Endothelial cell of umbilical vein (primary cell): ENCODE measurements around the gene S100A13. TPM values are rescaled to one million over a fixed set of nuclear protein-coding genes. Genes with fewer than 3 reads are reported as not detected.

ENCODE experiments used
- BruUV-seq: library from RNA; stranded (reverse); fragments of 400-500 nt; replicated peaks from 2 replicates; lab custom pipeline; 2021; lab: Mats Ljungman, UMichigan
- CTCF ChIA-PET: fragments of 300-600, 350-600 bp; sonication (Branson Sonifier 250); formaldehyde crosslinking; loops from one replicate; lab custom pipeline; 2021; ENCODE audit warnings: antibody characterized with exemption, inconsistent platforms; lab: Charles Lee
- POLR2A ChIA-PET: fragments of 300-600, 350-600 bp; sonication (Branson Sonifier 250); formaldehyde crosslinking; loops from one replicate; lab custom pipeline; 2021; ENCODE audit warnings: antibody characterized with exemption, inconsistent platforms; lab: Charles Lee
- DNase-seq: peaks from one replicate; pipeline ENCODE4 v3.0.0-alpha.2; 2011; ENCODE audit warnings: low read depth, low spot score
- FAIRE-seq: peaks from 2 replicates; lab custom pipeline; 2011; peaks lifted over from hg19 to GRCh38; lab: Jason Lieb, UNC
- H2AFZ ChIP-seq: 2 replicates; pipeline ENCODE4 v1.6.0; 2012; ENCODE audit warnings: low read depth, low read length, control low read depth, inconsistent platforms
- H3K27ac ChIP-seq: 2 replicates; pipeline ENCODE4 v1.5.1; 2011; ENCODE audit warnings: low read depth, mild to moderate bottlenecking, control low read depth, low read length, moderate library complexity; ENCODE audit not compliant: insufficient read depth
- H3K27me3 ChIP-seq, 2 experiments: 2 replicates each; pipeline versions ENCODE4 v1.6.0 to v1.6.1; 2011; ENCODE audit warnings: low read length in 2 of 2, mixed read lengths in 1 of 2; ENCODE audit not compliant: control insufficient read depth in 2 of 2, insufficient read depth in 2 of 2
- H3K36me3 ChIP-seq, 2 experiments: 2 replicates in 1 of 2; 3 replicates in 1 of 2; pipeline ENCODE4 v1.5.1; 2011; ENCODE audit warnings: low read length in 2 of 2, mild to moderate bottlenecking in 1 of 2, moderate library complexity in 1 of 2; ENCODE audit not compliant: control insufficient read depth in 2 of 2, insufficient read depth in 2 of 2; ENCODE audit errors: extremely low read depth in 1 of 2
- H3K4me1 ChIP-seq: 3 replicates; pipeline ENCODE4 v1.5.1; 2011; ENCODE audit warnings: mild to moderate bottlenecking, low read length; ENCODE audit not compliant: control insufficient read depth, insufficient read depth; ENCODE audit errors: extremely low read depth
- H3K4me2 ChIP-seq: 2 replicates; pipeline ENCODE4 v1.6.1; 2011; ENCODE audit warnings: low read length, control low read depth, mixed read lengths; ENCODE audit not compliant: insufficient read depth
- H3K4me3 ChIP-seq, 3 experiments: fragments of 200-600 bp in 1 of 3; sonication (generic), shearing (Covaris generic) in 1 of 3; replicated peaks in 1 of 3; 2 replicates each; pipeline ENCODE4 v1.5.1; 2011 to 2016; ENCODE audit warnings: control low read depth in 3 of 3, low read length in 3 of 3, mild to moderate bottlenecking in 2 of 3, inconsistent platforms in 1 of 3, low read depth in 1 of 3, moderate library complexity in 1 of 3; ENCODE audit not compliant: insufficient read depth in 1 of 3
- H3K79me2 ChIP-seq: 2 replicates; pipeline ENCODE4 v1.6.0; 2012; ENCODE audit warnings: low read length, inconsistent platforms; ENCODE audit not compliant: control insufficient read depth, insufficient read depth
- H3K9ac ChIP-seq: replicated peaks from 2 replicates; pipeline ENCODE3; 2011; ENCODE audit warnings: low read length, control low read depth; ENCODE audit not compliant: insufficient read depth; ENCODE audit errors: extremely low read depth
- H3K9me1 ChIP-seq: replicated peaks from 3 replicates; pipeline ENCODE4 v1.6.0; 2011; ENCODE audit warnings: mild to moderate bottlenecking, low read length; ENCODE audit not compliant: control insufficient read depth, insufficient read depth; ENCODE audit errors: extremely low read depth
- H3K9me3 ChIP-seq: replicated peaks from 2 replicates; pipeline ENCODE4 v1.5.1; 2012; ENCODE audit warnings: low read length, inconsistent platforms; ENCODE audit not compliant: control insufficient read depth, insufficient read depth
- H4K20me1 ChIP-seq: replicated peaks from 2 replicates; pipeline ENCODE3; 2011; ENCODE audit warnings: mild to moderate bottlenecking, low read length; ENCODE audit not compliant: control insufficient read depth, insufficient read depth; ENCODE audit errors: extremely low read depth
- EZH2 ChIP-seq: IDR thresholded peaks from 2 replicates; pipeline ENCODE4 v1.6.1; 2012; ENCODE audit warnings: borderline replicate concordance, low read depth, mild to moderate bottlenecking, moderate library complexity, low read length, inconsistent platforms; ENCODE audit not compliant: severe bottlenecking
- FOS ChIP-seq: IDR thresholded peaks from 2 replicates; pipeline ENCODE4 v1.6.1; 2011; ENCODE audit warnings: mild to moderate bottlenecking, low read length, moderate library complexity, borderline replicate concordance; ENCODE audit not compliant: insufficient read depth
- GATA2 ChIP-seq: IDR thresholded peaks from 2 replicates; pipeline ENCODE4 v1.7.0; 2011; ENCODE audit warnings: low read depth, mild to moderate bottlenecking, moderate library complexity, mixed read lengths, low read length; ENCODE audit not compliant: insufficient read length, insufficient read depth
- POLR2A ChIP-seq: IDR thresholded peaks from 2 replicates; pipeline ENCODE4 v1.6.1; 2012; ENCODE audit warnings: low read depth, mild to moderate bottlenecking, control low read depth, low read length
- dilution Hi-C: fragments of 300-500 bp; cut with MboI; formaldehyde crosslinking; loops from one replicate; pipeline ENCODE4 v1.15.0; 2019; ENCODE audit warnings: low sequenced_read_pairs; ENCODE audit not compliant: extremely low pct_ligation_motif_present
- intact Hi-C: fragments of 100-400 bp; cut with micrococcal nuclease; formaldehyde crosslinking; loops from one replicate; pipeline ENCODE4 v1.10.0; 2022
- polyA plus RNA-seq, 4 experiments: library from polyadenylated mRNA; depleted of rRNA in 3 of 4; stranded (reverse) in 3 of 4; unstranded in 1 of 4; fragments of >200 nt; gene quantifications; 2 replicates each; pipeline versions ENCODE4 v1.2.1 to v1.2.3, GENCODE V29; 2011 to 2012; ENCODE audit warnings: missing spikeins in 1 of 4
- total RNA-seq: library from RNA; stranded (reverse); gene quantifications from 2 replicates; pipeline ENCODE4 v1.2.3, GENCODE V29; 2021
- TF ChIP-seq, protein P1 (sequence below), 2 donors: IDR thresholded peaks; 1 replicate in 1 of 2; 2 replicates in 1 of 2; pipeline ENCODE4 v1.5.1; 2011; ENCODE audit warnings: low read length in 2 of 2, mild to moderate bottlenecking in 2 of 2, moderate library complexity in 2 of 2, control low read depth in 1 of 2, inconsistent platforms in 1 of 2, low read depth in 1 of 2; ENCODE audit not compliant: insufficient read depth in 1 of 2; ENCODE audit errors: extremely low read depth in 1 of 2

The S100A13 gene
- total and polyA plus RNA-seq, 2 donors (not counting 3 experiments of a cell fraction or from before 2014, with no cell fraction given): 155 to 360 TPM

DNA sequence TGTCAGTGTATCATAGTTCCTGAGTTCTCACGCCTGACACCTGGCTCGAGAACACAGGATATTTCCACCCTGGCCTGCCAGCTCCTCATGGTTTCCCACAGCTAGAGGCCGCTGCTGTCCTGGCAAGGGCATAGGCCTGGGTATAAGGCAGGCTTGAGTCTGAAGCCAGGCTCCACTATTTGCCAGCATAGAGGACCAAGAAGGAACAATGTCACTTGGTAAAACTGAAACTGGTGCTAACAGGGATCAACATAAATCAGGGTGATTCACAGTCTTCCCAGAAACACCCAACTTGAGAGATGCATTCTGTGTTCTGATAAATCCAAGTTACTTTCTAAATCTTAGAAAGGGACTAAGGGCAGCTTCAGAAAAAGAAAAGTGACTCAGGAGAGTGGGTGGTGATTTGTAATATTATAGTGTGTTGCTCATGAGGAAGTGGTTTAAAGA, 54.7 kb downstream of the S100A13 start:
- CTCF ChIA-PET: interaction anchor here (0.7 to 6.3 kb wide), 42 partner anchors 9 to 415 kb away, joined by 3 to 216 read pairs (median 6); partner anchors contain the start of genes CHTOP, NPR1, S100A1 and S100A13
- Histone ChIP-seq H3K9me1 (no peaks in the 10 kb centered on the region), H3K9ac (no peak overlapping the region), H3K27me3 (no peaks in the 10 kb centered on the region), H3K79me2 (no peaks in the 10 kb centered on the region), H4K20me1 (no peaks in the 10 kb centered on the region), H2AFZ (peak overlapping the region; percentile 2), H3K4me2 (no peak overlapping the region), H3K27ac (no peak overlapping the region), H3K9me3 (no peaks in the 10 kb centered on the region), H3K4me3 (no peak overlapping the region), H3K4me1 (peaks cover 15% of the 10 kb centered on the region), H3K36me3 (no peaks in the 10 kb centered on the region)
- dilution Hi-C loops: no loop called here
- peak; percentile 93 for DNase-seq
- FAIRE-seq: peak; percentile 96
- no TSS peak for BruUV-seq
- POLR2A ChIA-PET: interaction anchor here (0.6 to 1.5 kb wide), 9 partner anchors 34 to 74 kb away, joined by 3 to 13 read pairs (median 3); partner anchors contain the start of genes CHTOP, S100A13 and S100A16
- TF ChIP-seq POLR2A: no peak
- TF ChIP-seq, protein P1, sequence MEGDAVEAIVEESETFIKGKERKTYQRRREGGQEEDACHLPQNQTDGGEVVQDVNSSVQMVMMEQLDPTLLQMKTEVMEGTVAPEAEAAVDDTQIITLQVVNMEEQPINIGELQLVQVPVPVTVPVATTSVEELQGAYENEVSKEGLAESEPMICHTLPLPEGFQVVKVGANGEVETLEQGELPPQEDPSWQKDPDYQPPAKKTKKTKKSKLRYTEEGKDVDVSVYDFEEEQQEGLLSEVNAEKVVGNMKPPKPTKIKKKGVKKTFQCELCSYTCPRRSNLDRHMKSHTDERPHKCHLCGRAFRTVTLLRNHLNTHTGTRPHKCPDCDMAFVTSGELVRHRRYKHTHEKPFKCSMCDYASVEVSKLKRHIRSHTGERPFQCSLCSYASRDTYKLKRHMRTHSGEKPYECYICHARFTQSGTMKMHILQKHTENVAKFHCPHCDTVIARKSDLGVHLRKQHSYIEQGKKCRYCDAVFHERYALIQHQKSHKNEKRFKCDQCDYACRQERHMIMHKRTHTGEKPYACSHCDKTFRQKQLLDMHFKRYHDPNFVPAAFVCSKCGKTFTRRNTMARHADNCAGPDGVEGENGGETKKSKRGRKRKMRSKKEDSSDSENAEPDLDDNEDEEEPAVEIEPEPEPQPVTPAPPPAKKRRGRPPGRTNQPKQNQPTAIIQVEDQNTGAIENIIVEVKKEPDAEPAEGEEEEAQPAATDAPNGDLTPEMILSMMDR (IDR thresholded peaks at IDR 0.05; ENCODE audit: extremely low read depth in 1 of 2, insufficient read depth in 1 of 2, low read depth in 1 of 2, low read length in 2 of 2): peak; percentile 89 to 96
- no peak for TF ChIP-seq EZH2
- no peak for TF ChIP-seq GATA2
- TF ChIP-seq FOS: peak; percentile 38
- intact Hi-C loops: loop anchor here (1.0 to 2.0 kb wide), 9 partner anchors 26 to 414 kb away; partner anchors contain the start of genes CHTOP, RAB13, S100A13 and SNAPIN
